H1 (cell line): Measurements from ENCODE around the gene SCAPER. TPM values are rescaled to one million over a fixed set of nuclear protein-coding genes. Genes with fewer than 3 reads are reported as not detected.
A peak's percentile ranks its signal among the peaks of the same experiment; 100 is the strongest.

Experiments
- CTCF ChIA-PET: fragments of 300-600 bp; sonication (Branson Sonifier 250); formaldehyde crosslinking; loops from one replicate; lab custom pipeline; 2021; ENCODE audit not compliant: partially characterized antibody; lab: Charles Lee
- POLR2A ChIA-PET: fragments of 300-600 bp; sonication (Branson Sonifier 250); formaldehyde crosslinking; loops from one replicate; lab custom pipeline; 2021; ENCODE audit warnings: inconsistent platforms; ENCODE audit not compliant: partially characterized antibody; lab: Charles Lee
- DNase-seq, 2 experiments: peaks; one replicate each; pipeline versions ENCODE4 v3.0.0 to v3.0.0-alpha.2; 2010 to 2022; ENCODE audit warnings: low spot score in 2 of 2, low read depth in 1 of 2, mixed read lengths in 1 of 2
- FAIRE-seq: peaks from 2 replicates; lab custom pipeline; 2011; peaks lifted over from hg19 to GRCh38; lab: Jason Lieb, UNC
- H2AFZ ChIP-seq: 2 replicates; pipeline ENCODE4 v1.8.1; 2012; ENCODE audit warnings: low read length, inconsistent platforms
- H2AK5ac ChIP-seq: 2 replicates; pipeline ENCODE4 v1.6.1; 2013; ENCODE audit warnings: low read depth, low read length
- H2BK120ac ChIP-seq: replicated peaks from 2 replicates; pipeline ENCODE3; 2013; ENCODE audit warnings: low read depth, low read length, inconsistent platforms
- H2BK12ac ChIP-seq: 2 replicates; pipeline ENCODE4 v1.6.1; 2013; ENCODE audit warnings: low read depth, low read length
- H2BK15ac ChIP-seq: 2 replicates; pipeline ENCODE4 v1.6.1; 2013; ENCODE audit warnings: low read length
- H2BK20ac ChIP-seq: 2 replicates; pipeline ENCODE4 v1.6.1; 2013; ENCODE audit warnings: low read length
- H2BK5ac ChIP-seq: 2 replicates; pipeline ENCODE4 v1.6.1; 2013; ENCODE audit warnings: low read depth, low read length
- H3K14ac ChIP-seq: 2 replicates; pipeline ENCODE4 v1.6.1; 2013; ENCODE audit warnings: inconsistent platforms; ENCODE audit not compliant: insufficient read length
- H3K18ac ChIP-seq: 2 replicates; pipeline ENCODE4 v1.6.1; 2013; ENCODE audit warnings: low read length; ENCODE audit errors: extremely low read depth
- H3K23ac ChIP-seq: 2 replicates; pipeline ENCODE4 v1.6.1; 2013; ENCODE audit warnings: inconsistent platforms; ENCODE audit not compliant: insufficient read length
- H3K23me2 ChIP-seq: 2 replicates; pipeline ENCODE4 v1.6.1; 2013; ENCODE audit warnings: low read depth, low read length
- H3K27ac ChIP-seq: 2 replicates; pipeline ENCODE4 v1.6.1; 2011; ENCODE audit warnings: low read depth, low read length, inconsistent platforms
- H3K27me3 ChIP-seq, 4 experiments: replicated peaks in 1 of 4; 1 replicate in 1 of 4; 2 replicates in 3 of 4; pipeline versions ENCODE4 v1.6.1 to v1.8.1; 2011 to 2013; ENCODE audit warnings: low read length in 3 of 4, mild to moderate bottlenecking in 3 of 4, inconsistent platforms in 2 of 4, mixed read lengths in 2 of 4, moderate library complexity in 1 of 4; ENCODE audit not compliant: control insufficient read depth in 3 of 4, insufficient read depth in 3 of 4; ENCODE audit errors: extremely low read depth in 1 of 4
- H3K36me3 ChIP-seq, 4 experiments: 2 replicates each; pipeline versions ENCODE4 v1.6.1 to v1.8.1; 2011 to 2013; ENCODE audit warnings: mild to moderate bottlenecking in 4 of 4, low read length in 3 of 4, moderate library complexity in 2 of 4, control low read depth in 1 of 4, inconsistent platforms in 1 of 4; ENCODE audit not compliant: insufficient read depth in 4 of 4, control insufficient read depth in 2 of 4
- H3K4ac ChIP-seq: replicated peaks from 2 replicates; pipeline ENCODE3; 2013; ENCODE audit warnings: low read length, low read depth, mixed read lengths, inconsistent platforms; ENCODE audit not compliant: insufficient read length
- H3K4me1 ChIP-seq, 4 experiments: replicated peaks in 1 of 4; 1 replicate in 1 of 4; 2 replicates in 3 of 4; pipeline versions ENCODE4 v1.6.1 to v1.8.1; 2011 to 2013; ENCODE audit warnings: low read length in 3 of 4, inconsistent platforms in 2 of 4, mixed read lengths in 1 of 4; ENCODE audit not compliant: insufficient read depth in 4 of 4, control insufficient read depth in 3 of 4
- H3K4me2 ChIP-seq, 2 experiments: 2 replicates each; pipeline versions ENCODE4 v1.6.1 to v1.8.1; 2011 to 2013; ENCODE audit warnings: low read depth in 2 of 2, low read length in 2 of 2, control low read depth in 1 of 2, inconsistent platforms in 1 of 2, mild to moderate bottlenecking in 1 of 2; ENCODE audit not compliant: insufficient read depth in 1 of 2
- H3K4me3 ChIP-seq, 4 experiments: fragments of 200-600, 300-600 bp in 1 of 4; sonication (generic), shearing (Covaris generic), sonication (Bioruptor Twin) in 1 of 4; 2 replicates each; pipeline versions ENCODE4 v1.5.1 to v1.8.1; 2011 to 2016; ENCODE audit warnings: low read length in 4 of 4, low read depth in 3 of 4, control low read depth in 2 of 4, inconsistent platforms in 2 of 4, mild to moderate bottlenecking in 2 of 4, mixed read lengths in 1 of 4, moderate library complexity in 1 of 4; ENCODE audit not compliant: insufficient read depth in 2 of 4; ENCODE audit errors: extremely low read depth in 1 of 4
- H3K56ac ChIP-seq: replicated peaks from 2 replicates; pipeline ENCODE3; 2013; ENCODE audit warnings: low read depth, mild to moderate bottlenecking, mixed read lengths, low read length, inconsistent platforms; ENCODE audit not compliant: insufficient read length
- H3K79me1 ChIP-seq: 2 replicates; pipeline ENCODE4 v1.6.1; 2013; ENCODE audit warnings: low read depth, low read length, control low read depth
- H3K79me2 ChIP-seq, 2 experiments: 2 replicates each; pipeline versions ENCODE4 v1.6.1 to v1.8.1; 2012 to 2013; ENCODE audit warnings: low read length in 2 of 2, mild to moderate bottlenecking in 2 of 2, inconsistent platforms in 1 of 2; ENCODE audit not compliant: insufficient read depth in 2 of 2, control insufficient read depth in 1 of 2
- H3K9ac ChIP-seq, 4 experiments: replicated peaks in 1 of 4; 1 replicate in 1 of 4; 2 replicates in 3 of 4; pipeline versions ENCODE4 v1.6.1 to v1.8.1; 2011 to 2013; ENCODE audit warnings: low read depth in 3 of 4, low read length in 3 of 4, control low read depth in 2 of 4, mild to moderate bottlenecking in 2 of 4, moderate library complexity in 2 of 4, inconsistent platforms in 1 of 4; ENCODE audit errors: extremely low read depth in 1 of 4
- H3K9me3 ChIP-seq, 2 experiments: 2 replicates each; pipeline versions ENCODE4 v1.6.1 to v1.8.1; 2012 to 2013; ENCODE audit warnings: mild to moderate bottlenecking in 2 of 2, moderate library complexity in 2 of 2, control low read depth in 1 of 2, inconsistent platforms in 1 of 2, low read depth in 1 of 2, low read length in 1 of 2, mixed read lengths in 1 of 2; ENCODE audit not compliant: insufficient read depth in 2 of 2
- H4K20me1 ChIP-seq, 2 experiments: replicated peaks in 1 of 2; 2 replicates each; pipeline versions ENCODE3 to v1.8.1; 2011 to 2013; ENCODE audit warnings: inconsistent platforms in 2 of 2, low read length in 2 of 2, mild to moderate bottlenecking in 1 of 2; ENCODE audit not compliant: insufficient read depth in 2 of 2, control insufficient read depth in 1 of 2
- H4K5ac ChIP-seq: 2 replicates; pipeline ENCODE4 v1.6.1; 2013; ENCODE audit warnings: low read length, low read depth, mixed read lengths, inconsistent platforms; ENCODE audit not compliant: insufficient read length
- H4K8ac ChIP-seq: 2 replicates; pipeline ENCODE4 v1.8.0; 2013; ENCODE audit warnings: mild to moderate bottlenecking, moderate library complexity, low read length, inconsistent platforms; ENCODE audit not compliant: insufficient read depth; ENCODE audit errors: extremely low read depth
- H4K91ac ChIP-seq: replicated peaks from 2 replicates; pipeline ENCODE3; 2013; ENCODE audit warnings: low read length, mixed read lengths, inconsistent platforms; ENCODE audit not compliant: insufficient read length
- CTCF ChIP-seq, 3 experiments: IDR thresholded peaks; 1 replicate in 2 of 3; 2 replicates in 1 of 3; pipeline versions ENCODE4 v1.5.1 to v1.6.1; 2011; ENCODE audit warnings: low read length in 3 of 3, mild to moderate bottlenecking in 3 of 3, inconsistent platforms in 2 of 3, low read depth in 1 of 3, moderate library complexity in 1 of 3; ENCODE audit not compliant: insufficient read depth in 1 of 3; ENCODE audit errors: control extremely low read depth in 1 of 3
- RAD21 ChIP-seq, 2 experiments: IDR thresholded peaks in 1 of 2; conservative IDR thresholded peaks in 1 of 2; 2 replicates each; pipeline ENCODE4 v1.6.1; 2011; ENCODE audit warnings: low read depth in 2 of 2, low read length in 2 of 2, improper control_type of control experiment in 1 of 2, inconsistent platforms in 1 of 2, mild to moderate bottlenecking in 1 of 2, moderate library complexity in 1 of 2
- WGBS, 2 experiments: shearing (Covaris generic) in 1 of 2; methylation state at CpG; one replicate each; pipeline versions ENCODE4 v1.1.6 to v1.1.7; 2013 to 2015; ENCODE audit warnings: low lambda C conversion rate in 2 of 2, mixed read lengths in 2 of 2, inconsistent platforms in 1 of 2, low coverage in 1 of 2, missing lambda C conversion rate in 1 of 2; ENCODE audit not compliant: insufficient replicate concordance in 2 of 2, insufficient coverage in 1 of 2, insufficient read length in 1 of 2; ENCODE audit errors: extremely low coverage in 1 of 2, missing lambda C conversion rate in 1 of 2; 5-methylcytosine and 5-hydroxymethylcytosine counted together
- polyA plus RNA-seq, 7 experiments: library from polyadenylated mRNA; depleted of rRNA in 3 of 7; stranded (reverse) in 5 of 7; unstranded in 2 of 7; fragments of >200 nt in 5 of 7; fragments of 200-250 nt in 2 of 7; gene quantifications; 1 replicate in 5 of 7; 2 replicates in 1 of 7; 4 replicates in 1 of 7; pipeline versions ENCODE4 v1.2.1 to v1.2.3, GENCODE V29; 2011 to 2013; ENCODE audit warnings: missing spikeins in 2 of 7, mixed read lengths in 2 of 7
- total RNA-seq: library from RNA; stranded (reverse); fragmentation: NEBNext Ultra II Directional; extraction: Animal tissue kit (Norgen Biotek cat#: 25700); gene quantifications from 2 replicates; pipeline ENCODE4 v1.2.1, GENCODE V29; 2021
- TF ChIP-seq, protein P1 (sequence below): IDR thresholded peaks from 2 replicates; pipeline ENCODE4 v1.6.1; 2012; ENCODE audit warnings: inconsistent platforms

Gene SCAPER
- total and polyA plus RNA-seq, 2 of the 8 experiments (the other 6 are each of a cell fraction or from before 2014, with no cell fraction given), result 1.6 to 6.8 TPM

DNA sequence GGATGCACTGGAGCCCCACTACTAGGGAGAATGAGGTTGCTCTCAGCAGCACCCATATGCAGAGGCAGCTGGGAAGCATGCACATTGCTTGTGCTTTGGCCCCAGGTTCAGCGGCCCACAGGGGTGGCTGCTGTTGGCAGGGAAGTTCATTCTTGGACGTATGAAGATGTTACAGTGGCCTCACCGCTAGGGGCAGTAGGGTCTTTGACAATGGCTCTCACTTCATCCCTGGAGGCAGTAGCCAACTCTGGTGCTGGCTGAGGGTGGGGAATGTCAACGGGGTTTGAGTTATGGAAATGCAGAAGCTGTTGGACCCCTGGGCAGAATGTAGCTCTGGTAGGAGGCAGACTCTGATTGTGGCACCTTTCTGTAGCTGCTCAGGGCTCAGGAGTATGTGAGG is 279.9 kb downstream of the SCAPER start:
- no peak overlapping the region for H3K14ac ChIP-seq
- 73% methylated on average over 4 of the region's 4 CpGs; no CpG with 5 or more reads in 1 of the 2 experiments for WGBS, 2 experiments
- H3K79me2 ChIP-seq, result no peaks in the 10 kb centered on the region
- no peak overlapping the region for H3K18ac ChIP-seq
- no peak overlapping the region for H2BK20ac ChIP-seq
- H3K56ac ChIP-seq, result no peak overlapping the region
- no peak overlapping the region for H3K4ac ChIP-seq
- TF ChIP-seq, protein P1, sequence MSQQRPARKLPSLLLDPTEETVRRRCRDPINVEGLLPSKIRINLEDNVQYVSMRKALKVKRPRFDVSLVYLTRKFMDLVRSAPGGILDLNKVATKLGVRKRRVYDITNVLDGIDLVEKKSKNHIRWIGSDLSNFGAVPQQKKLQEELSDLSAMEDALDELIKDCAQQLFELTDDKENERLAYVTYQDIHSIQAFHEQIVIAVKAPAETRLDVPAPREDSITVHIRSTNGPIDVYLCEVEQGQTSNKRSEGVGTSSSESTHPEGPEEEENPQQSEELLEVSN, result no peak
- peak; percentile 36 to 51 for TF ChIP-seq RAD21 (IDR thresholded peaks at IDR 0.05 in 1 of 2, conservative IDR thresholded peaks at IDR 0.05 in 1 of 2; ENCODE audit: low read depth in 2 of 2, low read length in 2 of 2)
- TF ChIP-seq CTCF (IDR thresholded peaks at IDR 0.05; ENCODE audit: control extremely low read depth in 1 of 3, insufficient read depth in 1 of 3, low read depth in 1 of 3, low read length in 3 of 3), result peak; percentile 24 to 50 (median 43); a peak in 3 of 4 replicates
- no peaks in the 10 kb centered on the region for H3K4me1 ChIP-seq
- no peaks in the 10 kb centered on the region for H3K27me3 ChIP-seq
- ChIA-PET POLR2A (interaction anchor here (1.0 kb wide), 1 partner anchor 39 kb away, joined by 3 read pairs; no protein-coding TSS in a partner anchor), CTCF (interaction anchor here (0.8 to 2.7 kb wide), 11 partner anchors 9 to 241 kb away, joined by 3 to 10 read pairs (median 3); no protein-coding TSS in a partner anchor)
- no peak overlapping the region for H2BK12ac ChIP-seq
- H4K8ac ChIP-seq, result no peak overlapping the region
- no peaks in the 10 kb centered on the region for H3K9me3 ChIP-seq
- H3K27ac ChIP-seq, result no peak overlapping the region
- no peaks in the 10 kb centered on the region for H4K20me1 ChIP-seq
- no peak overlapping the region for H2BK120ac ChIP-seq
- no peak overlapping the region for H3K9ac ChIP-seq
- no peak for FAIRE-seq
- H2BK15ac ChIP-seq, result no peak overlapping the region
- H3K4me3 ChIP-seq, result no peak overlapping the region
- H2BK5ac ChIP-seq, result no peak overlapping the region
- no peak overlapping the region for H3K4me2 ChIP-seq
- no peak for DNase-seq
- no peak overlapping the region for H3K23ac ChIP-seq
- no peaks in the 10 kb centered on the region for H3K79me1 ChIP-seq
- no peaks in the 10 kb centered on the region for H3K23me2 ChIP-seq
- H2AFZ ChIP-seq, result no peak overlapping the region
- no peak overlapping the region for H4K91ac ChIP-seq
- no peak overlapping the region for H2AK5ac ChIP-seq
- no peaks in the 10 kb centered on the region for H3K36me3 ChIP-seq
- H4K5ac ChIP-seq, result no peak overlapping the region
